ENCODE measurements around the gene PDZD2.
"Not testable (repeated sequence)": the region's sequence is repeated elsewhere in the genome, so short reads cannot be mapped to it uniquely, and the experiment has no call there.

The PDZD2 gene

GRCh38 chr5:32014096-32014745, 375.3 kb downstream of the PDZD2 start:
- no peak for DNase-seq
- no peak for TF ChIP-seq CTCF (IDR thresholded peaks at IDR 0.05; ENCODE audit: low read depth, low read length)
- H3K27ac ChIP-seq, result no peak overlapping the region

GRCh38 chr5:32015262-32015661, 376.3 kb downstream of the PDZD2 start:
- H3K9me3 ChIP-seq (ENCODE audit: severe bottlenecking); H3K27me3 ChIP-seq (ENCODE audit: insufficient read depth, low read depth, severe bottlenecking); H3K36me3 ChIP-seq; DNase-seq; H3K27ac ChIP-seq; H3K4me3 ChIP-seq (ENCODE audit: low read depth, low read length): not testable (repeated sequence)

More at GRCh38 chr5:32014096-32014745, 375.3 kb downstream of the PDZD2 start:
- Histone ChIP-seq H3K27me3 (ENCODE audit: insufficient read depth, low read depth, severe bottlenecking) (no peaks in the 10 kb centered on the region), H3K36me3 (no peaks in the 10 kb centered on the region), H3K9me3 (ENCODE audit: severe bottlenecking) (no peaks in the 10 kb centered on the region), H3K4me3 (ENCODE audit: low read depth, low read length) (peak overlapping the region; percentile 13; the same call in 1 of the 2 replicates)

GRCh38 chr5:32017692-32018367, 378.9 kb downstream of the PDZD2 start:
- Histone ChIP-seq H3K36me3 (no peaks in the 10 kb centered on the region), H3K27ac (no peak overlapping the region), H3K4me3 (ENCODE audit: low read depth, low read length) (no peak overlapping the region), H3K9me3 (ENCODE audit: severe bottlenecking) (no peaks in the 10 kb centered on the region), H3K27me3 (ENCODE audit: insufficient read depth, low read depth, severe bottlenecking) (no peaks in the 10 kb centered on the region)
- DNase-seq, result no peak
- TF ChIP-seq CTCF (IDR thresholded peaks at IDR 0.05; ENCODE audit: low read depth, low read length), result no peak

- H3K36me3 ChIP-seq, result no peaks in the 10 kb centered on the region
- no peak for TF ChIP-seq CTCF (IDR thresholded peaks at IDR 0.05; ENCODE audit: low read depth, low read length)
- DNase-seq, result no peak
- H3K9me3 ChIP-seq (ENCODE audit: severe bottlenecking), result no peaks in the 10 kb centered on the region
- no peak overlapping the region for H3K27ac ChIP-seq
- H3K27me3 ChIP-seq (ENCODE audit: insufficient read depth, low read depth, severe bottlenecking), result no peaks in the 10 kb centered on the region
- no peak overlapping the region for H3K4me3 ChIP-seq (ENCODE audit: low read depth, low read length)
These were observed 379.8 kb downstream of the PDZD2 start for GRCh38 chr5:32018476-32019436.

GRCh38 chr5:32020271-32020670, 381.3 kb downstream of the PDZD2 start:
- Histone ChIP-seq H3K27ac (no peak overlapping the region), H3K27me3 (ENCODE audit: insufficient read depth, low read depth, severe bottlenecking) (no peaks in the 10 kb centered on the region), H3K36me3 (no peaks in the 10 kb centered on the region), H3K9me3 (ENCODE audit: severe bottlenecking) (no peaks in the 10 kb centered on the region), H3K4me3 (ENCODE audit: low read depth, low read length) (no peak overlapping the region)
- no peak for DNase-seq
- no peak for TF ChIP-seq CTCF (IDR thresholded peaks at IDR 0.05; ENCODE audit: low read depth, low read length)

- no peak for DNase-seq
- H3K36me3 ChIP-seq, result no peaks in the 10 kb centered on the region
- no peaks in the 10 kb centered on the region for H3K27me3 ChIP-seq (ENCODE audit: insufficient read depth, low read depth, severe bottlenecking)
- H3K4me3 ChIP-seq (ENCODE audit: low read depth, low read length), result no peak overlapping the region
- no peak for TF ChIP-seq CTCF (IDR thresholded peaks at IDR 0.05; ENCODE audit: low read depth, low read length)
- no peak overlapping the region for H3K27ac ChIP-seq
- no peaks in the 10 kb centered on the region for H3K9me3 ChIP-seq (ENCODE audit: severe bottlenecking)
These were observed 382.0 kb downstream of the PDZD2 start for GRCh38 chr5:32020946-32021345.

Measured in WERI-Rb-1 (cell line).